ENCODE data around the gene ELMOD1. TPM values are rescaled to one million over a fixed set of nuclear protein-coding genes. Genes with fewer than 3 reads are reported as not detected.

ELMOD1 gene
- total and polyA plus RNA-seq, 10 of the 15 experiments (the other 5 are each of a cell fraction or from before 2014, with no cell fraction given): not detected

- TF ChIP-seq IRF5 (IDR thresholded peaks at IDR 0.05; ENCODE audit: borderline replicate concordance) (no peak), FOXM1 (IDR thresholded peaks at IDR 0.05; ENCODE audit: low read depth, low read length) (no peak), TARDBP (IDR thresholded peaks at IDR 0.05; ENCODE audit: borderline replicate concordance) (no peak), POU2F2 (IDR thresholded peaks at IDR 0.05; ENCODE audit: borderline replicate concordance, low read depth, low read length) (no peak)
These were observed 41.5 kb upstream of the ELMOD1 start (continued) for GRCh38 chr11:107549253-107549953.

- in situ Hi-C loops (cut with MboI): no loop called here
- intact Hi-C loops (cut with micrococcal nuclease; ENCODE audit: unreplicated experiment): loop anchor here (1.0 kb wide), 1 partner anchor 139 kb away; no protein-coding TSS in a partner anchor
- SMC1A ChIA-PET (ENCODE audit: uncharacterized antibody, unreplicated experiment): interaction anchor here (0.5 to 9.9 kb wide), 13 partner anchors 10 to 614 kb away, joined by 3 to 115 read pairs (median 4); partner anchors contain the start of gene ALKBH8
- TF ChIP-seq POU2F2 (IDR thresholded peaks at IDR 0.05; ENCODE audit: borderline replicate concordance, low read depth, low read length) (no peak), RUNX3 (IDR thresholded peaks at IDR 0.05; ENCODE audit: low read length) (no peak), SUPT20H (IDR thresholded peaks at IDR 0.05; ENCODE audit: borderline replicate concordance, control insufficient read depth, low read depth, low read length) (no peak), PRDM15 (CRISPR knock-in tag; IDR thresholded peaks at IDR 0.05) (no peak), HDGF (IDR thresholded peaks at IDR 0.05) (no peak), LARP7 (IDR thresholded peaks at IDR 0.05) (no peak), NR2C2 (IDR thresholded peaks at IDR 0.05; ENCODE audit: borderline replicate concordance, control insufficient read depth, insufficient read length, low read depth) (no peak), EGR1 (IDR thresholded peaks at IDR 0.05; ENCODE audit: borderline replicate concordance in 1 of 2, low read depth in 2 of 2, low read length in 2 of 2) (no peak), ZBTB4 (CRISPR knock-in tag; IDR thresholded peaks at IDR 0.05) (no peak)
These were observed 41.0 kb upstream of the ELMOD1 start for GRCh38 chr11:107549954-107550285.

More at GRCh38 chr11:107549954-107550285, 41.0 kb upstream of the ELMOD1 start:
- Histone ChIP-seq H3K4me2 (ENCODE audit: control insufficient read depth, insufficient read depth) (no peak overlapping the region), H3K27me3 (replicated peaks in 1 of 2; ENCODE audit: control insufficient read depth in 2 of 2, insufficient read depth in 2 of 2, low read length in 1 of 2) (no peaks in the 10 kb centered on the region), H3K27ac (ENCODE audit: control insufficient read depth, insufficient read depth) (no peak overlapping the region), H3K9ac (ENCODE audit: control insufficient read depth, insufficient read depth, low read length) (no peak overlapping the region), H2AFZ (ENCODE audit: control insufficient read depth, low read depth, low read length) (no peak overlapping the region), H3K9me3 (replicated peaks; ENCODE audit: control insufficient read depth, insufficient read depth, low read length) (no peaks in the 10 kb centered on the region), H3K4me3 (no peak overlapping the region), H3K79me2 (ENCODE audit: control insufficient read depth, insufficient read depth, low read length) (no peaks in the 10 kb centered on the region), H3K36me3 (ENCODE audit: control insufficient read depth in 2 of 2, insufficient read depth in 2 of 2, low read length in 1 of 2) (peaks cover 2% of the 10 kb centered on the region in 2 experiments; a peak in 3 of 4 replicates), H3K4me1 (ENCODE audit: control insufficient read depth, insufficient read depth, low read length) (no peaks in the 10 kb centered on the region), H4K20me1 (ENCODE audit: control insufficient read depth, insufficient read depth) (no peaks in the 10 kb centered on the region)
- FAIRE-seq: no peak
- POLR2A ChIA-PET: no interaction called here
- no peak for ATAC-seq
- 98% methylated on average over 2 of the region's 2 CpGs for WGBS (ENCODE audit: insufficient coverage, insufficient replicate concordance, low lambda C conversion rate, missing lambda C conversion rate)
- no peak for DNase-seq (ENCODE audit: low read depth, low spot score)
- BruUV-seq (replicated peaks): no TSS peak
- CTCF ChIA-PET: interaction anchor here (0.9 to 11.0 kb wide), 13 partner anchors 10 to 222 kb away, joined by 3 to 311 read pairs (median 5); partner anchors contain the start of gene ALKBH8
- RAD21 ChIA-PET (ENCODE audit: unreplicated experiment): interaction anchor here (1.0 to 4.3 kb wide), 5 partner anchors 9 to 221 kb away, joined by 3 to 33 read pairs (median 7); no protein-coding TSS in a partner anchor

Data from GM12878 (cell line).